ENCODE data around the gene DCANP1.

- TF ChIP-seq CTCF (IDR thresholded peaks at IDR 0.05; ENCODE audit: insufficient read depth, low read length), result no peak
- TF ChIP-seq POLR2AphosphoS5 (IDR thresholded peaks at IDR 0.05; ENCODE audit: low read depth), result no peak
Observed at GRCh38 chr5:135436951-135437418, 10.2 kb downstream of the DCANP1 start.

All from HL-60 (cell line).